GM12872 (cell line): ENCODE results near the gene PAX5.

Experiments
- CTCF ChIP-seq: IDR thresholded peaks from 3 replicates; pipeline ENCODE4 v1.5.1; 2011; ENCODE audit warnings: low read depth, mild to moderate bottlenecking, low read length, moderate library complexity; ENCODE audit not compliant: insufficient read depth

PAX5 gene

GRCh38 chr9:36827593-36827992, 206.5 kb downstream of the PAX5 start:
- TF ChIP-seq CTCF = no peak

- TF ChIP-seq CTCF = no peak
Measured at GRCh38 chr9:36826581-36826980, 207.5 kb downstream of the PAX5 start.

- no peak for TF ChIP-seq CTCF
Measured at GRCh38 chr9:36825179-36825578, 208.9 kb downstream of the PAX5 start.

- TF ChIP-seq CTCF = no peak
Measured at GRCh38 chr9:36823934-36824333, 210.1 kb downstream of the PAX5 start.

GRCh38 chr9:36823466-36823865, 210.6 kb downstream of the PAX5 start:
- no peak for TF ChIP-seq CTCF

GRCh38 chr9:36822201-36822600, 211.9 kb downstream of the PAX5 start:
- TF ChIP-seq CTCF = no peak

- no peak for TF ChIP-seq CTCF
Measured at GRCh38 chr9:36820392-36820861, 213.6 kb downstream of the PAX5 start.
